HCT116 (cell line): Measurements from ENCODE around the gene PRR35. TPM values are rescaled to one million over a fixed set of nuclear protein-coding genes. Genes with fewer than 3 reads are reported as not detected.
"Not testable (repeated sequence)": the region's sequence is repeated elsewhere in the genome, so short reads cannot be mapped to it uniquely, and the experiment has no call there.

Source experiments
- ATAC-seq: fragments of 200-7000 bp; cut with Tn5 transposase; 2 replicates; pipeline ENCODE4 v1.9.1; 2020; ENCODE audit warnings: mild to moderate bottlenecking, moderate library complexity
- BruUV-seq: library from RNA; stranded (reverse); fragments of 400-500 nt; replicated peaks from 2 replicates; lab custom pipeline; 2021; lab: Mats Ljungman, UMichigan
- CTCF ChIA-PET: fragments of 300-600 bp; sonication (Branson Sonifier 250); formaldehyde crosslinking; loops from one replicate; lab custom pipeline; 2021; ENCODE audit warnings: antibody characterized with exemption; lab: Charles Lee
- POLR2A ChIA-PET: fragments of 300-600, 350-600 bp; sonication (Branson Sonifier 250); formaldehyde crosslinking; loops from one replicate; lab custom pipeline; 2021; ENCODE audit warnings: antibody characterized with exemption; lab: Charles Lee
- RAD21 ChIA-PET, 2 experiments: fragments of 300-600 bp; sonication (Branson Sonifier 250); formaldehyde crosslinking; loops; one replicate each; lab custom pipeline; 2023; ENCODE audit warnings: low total read pairs in 2 of 2; ENCODE audit not compliant: uncharacterized antibody in 2 of 2, unreplicated experiment in 2 of 2, low non-redundant PET in 1 of 2; lab: Charles Lee
- DNase-seq: peaks from one replicate; pipeline ENCODE4 v3.0.0-alpha.2; 2010; ENCODE audit warnings: low read depth, low spot score
- H2AFZ ChIP-seq: fragments of 200-600 bp; shearing (Covaris generic), sonication (generic); 2 replicates; pipeline ENCODE4 v1.6.1; 2017; ENCODE audit warnings: low read depth, mixed run types, mixed read lengths, antibody characterized with exemption, low read length; ENCODE audit not compliant: poor library complexity, severe bottlenecking
- H3K27ac ChIP-seq: 2 replicates; pipeline ENCODE4 v1.5.1; 2012; ENCODE audit warnings: low read depth, low read length
- H3K27me3 ChIP-seq: fragments of 200-600 bp; sonication (generic); 2 replicates; pipeline ENCODE4 v1.6.1; 2016; ENCODE audit warnings: mixed run types, low read length, mixed read lengths; ENCODE audit not compliant: insufficient read depth
- H3K36me3 ChIP-seq, 2 experiments: fragments of 200-500 bp in 1 of 2; fragments of 200-600 bp in 1 of 2; sonication (Bioruptor generic) in 1 of 2; sonication (generic) in 1 of 2; 2 replicates each; pipeline versions ENCODE4 v1.5.1 to v1.6.1; 2014 to 2016; ENCODE audit warnings: low read length in 2 of 2, inconsistent platforms in 1 of 2, mixed read lengths in 1 of 2, mixed run types in 1 of 2; ENCODE audit not compliant: insufficient read depth in 2 of 2, control insufficient read depth in 1 of 2
- H3K4me1 ChIP-seq, 2 experiments: fragments of 200-600 bp in 1 of 2; sonication (generic) in 1 of 2; 2 replicates each; pipeline versions ENCODE4 v1.5.1 to v1.6.1; 2012 to 2017; ENCODE audit warnings: low read length in 2 of 2, inconsistent platforms in 1 of 2, mild to moderate bottlenecking in 1 of 2, mixed read lengths in 1 of 2, mixed run types in 1 of 2, moderate library complexity in 1 of 2; ENCODE audit not compliant: insufficient read depth in 2 of 2, control insufficient read depth in 1 of 2
- H3K4me2 ChIP-seq: fragments of 200-600 bp; sonication (generic); 2 replicates; pipeline ENCODE4 v1.6.1; 2017; ENCODE audit warnings: mixed run types, low read length, mixed read lengths
- H3K4me3 ChIP-seq, 2 experiments: fragments of 200-600 bp in 1 of 2; sonication (generic) in 1 of 2; replicated peaks in 1 of 2; 2 replicates each; pipeline ENCODE4 v1.5.1; 2011 to 2016; ENCODE audit warnings: low read length in 2 of 2, control low read depth in 1 of 2, low read depth in 1 of 2, mild to moderate bottlenecking in 1 of 2, mixed read lengths in 1 of 2, mixed run types in 1 of 2
- H3K79me2 ChIP-seq: fragments of 200-600 bp; sonication (generic); 2 replicates; pipeline ENCODE4 v1.6.1; 2017; ENCODE audit warnings: mild to moderate bottlenecking, mixed run types, low read length, moderate library complexity, mixed read lengths; ENCODE audit not compliant: insufficient read depth
- H3K9ac ChIP-seq: fragments of 200-600 bp; sonication (generic); 2 replicates; pipeline ENCODE4 v1.6.1; 2016; ENCODE audit warnings: low read length, mixed read lengths
- H3K9me2 ChIP-seq: fragments of 200-600 bp; sonication (generic), shearing (Covaris generic); 2 replicates; pipeline ENCODE4 v1.6.1; 2017; ENCODE audit warnings: mixed run types, mild to moderate bottlenecking, moderate library complexity; ENCODE audit not compliant: insufficient read depth
- H3K9me3 ChIP-seq, 2 experiments: fragments of 200-500 bp in 1 of 2; fragments of 200-600 bp in 1 of 2; sonication (Bioruptor generic) in 1 of 2; sonication (generic) in 1 of 2; 2 replicates each; pipeline ENCODE4 v1.6.1; 2014 to 2017; ENCODE audit warnings: low read length in 2 of 2, mixed read lengths in 2 of 2, inconsistent platforms in 1 of 2, low read depth in 1 of 2, mild to moderate bottlenecking in 1 of 2, mixed run types in 1 of 2, moderate library complexity in 1 of 2; ENCODE audit not compliant: control insufficient read depth in 1 of 2, insufficient read depth in 1 of 2
- H4K20me1 ChIP-seq: fragments of 200-600 bp; sonication (generic), shearing (Covaris generic); 2 replicates; pipeline ENCODE4 v1.6.1; 2017; ENCODE audit warnings: mixed run types, mild to moderate bottlenecking, moderate library complexity; ENCODE audit not compliant: insufficient read depth
- ATF3 ChIP-seq: IDR thresholded peaks from 2 replicates; pipeline ENCODE4 v1.6.1; 2012
- EZH2 ChIP-seq: fragments of 200-600 bp; sonication (generic); IDR thresholded peaks from 2 replicates; pipeline ENCODE4 v1.6.1; 2017; ENCODE audit warnings: antibody characterized with exemption, mixed run types
- JUND ChIP-seq: IDR thresholded peaks from 2 replicates; pipeline ENCODE4 v1.6.1; 2012
- MAX ChIP-seq: IDR thresholded peaks from 2 replicates; pipeline ENCODE4 v1.6.1; 2012
- RAD21 ChIP-seq: IDR thresholded peaks from 2 replicates; pipeline ENCODE4 v1.6.1; 2012; ENCODE audit warnings: low read depth, mild to moderate bottlenecking
- REST ChIP-seq: IDR thresholded peaks from 2 replicates; pipeline ENCODE4 v1.6.1; 2012; ENCODE audit warnings: low read depth
- SRF ChIP-seq: IDR thresholded peaks from 2 replicates; pipeline ENCODE4 v1.6.1; 2012; ENCODE audit warnings: low read depth
- intact Hi-C: fragments of 100-400 bp; cut with micrococcal nuclease; formaldehyde crosslinking; loops from 2 replicates; pipeline ENCODE4 v1.10.0; 2022
- total RNA-seq: library from RNA; stranded (reverse); gene quantifications from one replicate; pipeline ENCODE4 v1.2.1, GENCODE V29; 2021; ENCODE audit not compliant: unreplicated experiment

The PRR35 gene
- total RNA-seq, 1 experiment from 2014 or later = not detected

GRCh38 chr16:596736-597060, 36.5 kb downstream of the PRR35 start:
- ChIA-PET CTCF (no interaction called here), POLR2A (no interaction called here), RAD21 (no interaction called here)
- Histone ChIP-seq H2AFZ (no peak overlapping the region), H3K4me2 (no peak overlapping the region), H4K20me1 (no peaks in the 10 kb centered on the region), H3K9me3 (no peaks in the 10 kb centered on the region), H3K9me2 (no peaks in the 10 kb centered on the region), H3K4me3 (no peak overlapping the region), H3K36me3 (peaks cover 0 to 3% of the 10 kb centered on the region in 2 experiments; a peak in 1 of 4 replicates), H3K4me1 (peaks cover 26 to 27% of the 10 kb centered on the region in 2 experiments), H3K79me2 (peaks cover 21% of the 10 kb centered on the region; the same call in 1 of the 2 replicates), H3K27ac (no peak overlapping the region), H3K27me3 (no peaks in the 10 kb centered on the region), H3K9ac (no peak overlapping the region)
- DNase-seq (no peak), ATAC-seq (no peak)
- TF ChIP-seq EZH2 (no peak), SRF (no peak), RAD21 (no peak), ATF3 (no peak), JUND (no peak), REST (no peak), MAX (no peak)
- no TSS peak for BruUV-seq
- intact Hi-C loops = no loop called here

- H4K20me1 ChIP-seq, RAD21 ChIA-PET, H3K27ac ChIP-seq, H3K36me3 ChIP-seq, H3K9me3 ChIP-seq, CTCF ChIA-PET, DNase-seq, H3K4me3 ChIP-seq, H3K9ac ChIP-seq, BruUV-seq, H3K27me3 ChIP-seq, H3K9me2 ChIP-seq, intact Hi-C loops, ATAC-seq, H3K4me2 ChIP-seq, POLR2A ChIA-PET, H2AFZ ChIP-seq: not testable (repeated sequence)
- H3K79me2 ChIP-seq = peaks cover 15% of the 10 kb centered on the region; the same call in 1 of the 2 replicates
- H3K4me1 ChIP-seq = peaks cover 16 to 18% of the 10 kb centered on the region in 2 experiments
Observed at GRCh38 chr16:597655-598054, 37.5 kb downstream of the PRR35 start.
